Fibroblast of lung (primary cell): ENCODE data around the gene NUP210. TPM values are rescaled to one million over a fixed set of nuclear protein-coding genes. Genes with fewer than 3 reads are reported as not detected.

Experiments
- DNase-seq, 2 donors: peaks; one replicate each; pipeline versions ENCODE4 v3.0.0 to v3.0.0-alpha.2; 2010; ENCODE audit warnings: low read depth in 2 of 2
- H2AFZ ChIP-seq: 2 replicates; pipeline ENCODE4 v1.5.1; 2012; ENCODE audit warnings: low read length, control low read depth, inconsistent platforms
- H3K27ac ChIP-seq: 2 replicates; pipeline ENCODE4 v1.5.1; 2011; ENCODE audit warnings: low read length, control low read depth; ENCODE audit not compliant: insufficient read depth
- H3K27me3 ChIP-seq: 2 replicates; pipeline ENCODE4 v1.5.1; 2011; ENCODE audit warnings: mild to moderate bottlenecking, low read length; ENCODE audit not compliant: control insufficient read depth, insufficient read depth
- H3K36me3 ChIP-seq: 2 replicates; pipeline ENCODE4 v1.5.1; 2011; ENCODE audit warnings: low read length; ENCODE audit not compliant: control insufficient read depth, insufficient read depth
- H3K4me1 ChIP-seq: 2 replicates; pipeline ENCODE4 v1.5.1; 2011; ENCODE audit warnings: low read length; ENCODE audit not compliant: control insufficient read depth, insufficient read depth; ENCODE audit errors: extremely low read depth
- H3K4me2 ChIP-seq: 2 replicates; pipeline ENCODE4 v1.5.1; 2011; ENCODE audit warnings: low read length, control low read depth; ENCODE audit not compliant: insufficient read depth; ENCODE audit errors: extremely low read depth
- H3K4me3 ChIP-seq, 4 experiments: fragments of 200-600 bp in 1 of 4; sonication (generic) in 1 of 4; replicated peaks in 1 of 4; 2 replicates each; pipeline ENCODE4 v1.5.1; 2011 to 2016; ENCODE audit warnings: low read length in 4 of 4, low read depth in 3 of 4, mild to moderate bottlenecking in 3 of 4, control low read depth in 2 of 4, inconsistent platforms in 1 of 4, mixed read lengths in 1 of 4; ENCODE audit not compliant: insufficient read depth in 1 of 4; ENCODE audit errors: control extremely low read depth in 1 of 4
- H3K79me2 ChIP-seq: 2 replicates; pipeline ENCODE4 v1.5.1; 2012; ENCODE audit warnings: mild to moderate bottlenecking, low read length, inconsistent platforms; ENCODE audit not compliant: control insufficient read depth, insufficient read depth
- H3K9ac ChIP-seq: 2 replicates; pipeline ENCODE4 v1.5.1; 2011; ENCODE audit warnings: mild to moderate bottlenecking, low read length, control low read depth; ENCODE audit not compliant: insufficient read depth
- H3K9me3 ChIP-seq: 2 replicates; pipeline ENCODE4 v1.5.1; 2012; ENCODE audit warnings: low read depth, low read length; ENCODE audit not compliant: control insufficient read depth, insufficient read depth
- H4K20me1 ChIP-seq: 2 replicates; pipeline ENCODE4 v1.5.1; 2011; ENCODE audit warnings: low read length; ENCODE audit not compliant: control insufficient read depth, insufficient read depth; ENCODE audit errors: extremely low read depth
- CTCF ChIP-seq, 2 donors: IDR thresholded peaks in 1 of 2; conservative IDR thresholded peaks in 1 of 2; 1 replicate in 1 of 2; 2 replicates in 1 of 2; pipeline ENCODE4 v1.5.1; 2011 to 2012; ENCODE audit warnings: low read length in 2 of 2, control low read depth in 1 of 2, inconsistent platforms in 1 of 2, low read depth in 1 of 2, mild to moderate bottlenecking in 1 of 2
- EZH2 ChIP-seq: IDR thresholded peaks from 2 replicates; pipeline ENCODE4 v1.5.1; 2012; ENCODE audit warnings: low read length, control low read depth, mild to moderate bottlenecking; ENCODE audit errors: missing control alignments
- polyA plus RNA-seq, 2 donors: library from polyadenylated mRNA; depleted of rRNA in 1 of 2; stranded (reverse) in 1 of 2; unstranded in 1 of 2; fragments of >200 nt; gene quantifications; 2 replicates each; pipeline ENCODE4 v1.2.1, GENCODE V29; 2011 to 2012; ENCODE audit warnings: missing spikeins in 1 of 2
- total RNA-seq: library from RNA; depleted of rRNA; stranded (reverse); fragments of >200 nt; gene quantifications from 2 replicates; pipeline ENCODE4 v1.2.1, GENCODE V29; 2014

Gene NUP210
- total and polyA plus RNA-seq, 2 donors (not counting 1 experiment from before 2014, with no cell fraction given), result 0.09 to 0.33 TPM

DNA sequence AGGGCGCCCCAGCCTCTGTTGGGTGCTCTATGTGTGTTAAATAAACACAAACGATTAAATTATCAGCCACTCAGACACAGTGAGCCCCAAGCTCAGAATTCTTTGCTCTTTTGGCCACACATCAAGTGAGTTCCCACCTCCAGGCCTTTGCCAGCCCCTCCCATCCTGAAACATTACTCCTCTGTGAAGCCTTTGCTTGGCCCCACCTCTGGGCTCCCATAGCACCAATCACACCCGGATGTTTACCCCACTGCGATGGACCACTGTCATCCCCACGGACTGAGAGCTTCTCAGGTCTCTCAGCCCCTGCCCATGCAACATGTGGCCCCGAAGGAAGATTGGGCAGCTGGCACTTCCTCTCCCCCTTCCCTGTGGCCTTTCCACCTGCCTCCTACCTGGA is 85.1 kb downstream of the NUP210 start:
- Histone ChIP-seq H3K9ac (no peak overlapping the region), H3K36me3 (no peaks in the 10 kb centered on the region), H3K27ac (no peak overlapping the region), H4K20me1 (no peaks in the 10 kb centered on the region), H2AFZ (no peak overlapping the region), H3K4me2 (no peak overlapping the region), H3K4me1 (no peaks in the 10 kb centered on the region), H3K27me3 (no peaks in the 10 kb centered on the region), H3K79me2 (no peaks in the 10 kb centered on the region), H3K4me3 (no peak overlapping the region), H3K9me3 (no peaks in the 10 kb centered on the region)
- TF ChIP-seq CTCF (conservative IDR thresholded peaks at IDR 0.05 in 1 of 2, IDR thresholded peaks at IDR 0.05 in 1 of 2; ENCODE audit: low read depth in 1 of 2, low read length in 2 of 2), result no peak
- no peak for TF ChIP-seq EZH2
- DNase-seq, result no peak

DNA sequence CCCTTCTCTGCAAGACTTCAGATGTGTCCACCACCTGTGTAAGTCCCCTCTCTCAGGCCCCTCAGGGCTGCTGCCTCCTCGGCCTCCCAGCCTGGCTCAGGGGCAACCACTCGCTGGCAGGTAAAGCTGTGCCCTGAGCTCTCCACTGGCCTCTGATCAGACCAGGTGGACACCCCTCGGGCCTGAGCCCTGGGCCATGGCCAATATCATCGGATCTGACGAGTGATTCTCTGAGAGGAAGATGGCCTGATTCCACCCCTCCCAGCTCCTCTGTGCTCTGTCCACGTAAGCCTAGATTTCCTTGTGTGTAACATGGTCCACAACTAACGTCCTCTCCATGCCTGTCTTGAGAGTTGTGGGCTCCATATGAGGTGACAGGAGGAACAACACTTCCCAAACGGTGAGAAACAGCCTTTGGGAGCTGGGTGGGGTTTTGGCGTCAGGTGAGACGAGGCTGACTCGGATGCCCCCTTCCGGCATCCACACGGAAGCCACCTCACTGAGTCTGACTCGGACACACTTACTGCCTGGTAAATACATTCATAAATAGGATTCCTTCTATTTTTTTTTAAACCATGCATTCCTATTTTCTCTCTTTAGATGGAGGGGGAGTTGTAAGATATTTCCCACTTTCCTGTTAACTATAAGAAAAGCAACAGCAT is 86.8 kb downstream of the NUP210 start:
- no peaks in the 10 kb centered on the region for H3K79me2 ChIP-seq
- no peak overlapping the region for H3K27ac ChIP-seq
- no peak overlapping the region for H2AFZ ChIP-seq
- H3K4me1 ChIP-seq, result no peaks in the 10 kb centered on the region
- H3K27me3 ChIP-seq, result no peaks in the 10 kb centered on the region
- no peak overlapping the region for H3K9ac ChIP-seq
- no peak for DNase-seq
- H3K4me3 ChIP-seq, result no peak overlapping the region
- no peaks in the 10 kb centered on the region for H3K36me3 ChIP-seq
- H3K4me2 ChIP-seq, result no peak overlapping the region
- H4K20me1 ChIP-seq, result no peaks in the 10 kb centered on the region
- TF ChIP-seq CTCF (conservative IDR thresholded peaks at IDR 0.05 in 1 of 2, IDR thresholded peaks at IDR 0.05 in 1 of 2; ENCODE audit: low read depth in 1 of 2, low read length in 2 of 2) (no peak), EZH2 (no peak)
- H3K9me3 ChIP-seq, result no peaks in the 10 kb centered on the region

DNA sequence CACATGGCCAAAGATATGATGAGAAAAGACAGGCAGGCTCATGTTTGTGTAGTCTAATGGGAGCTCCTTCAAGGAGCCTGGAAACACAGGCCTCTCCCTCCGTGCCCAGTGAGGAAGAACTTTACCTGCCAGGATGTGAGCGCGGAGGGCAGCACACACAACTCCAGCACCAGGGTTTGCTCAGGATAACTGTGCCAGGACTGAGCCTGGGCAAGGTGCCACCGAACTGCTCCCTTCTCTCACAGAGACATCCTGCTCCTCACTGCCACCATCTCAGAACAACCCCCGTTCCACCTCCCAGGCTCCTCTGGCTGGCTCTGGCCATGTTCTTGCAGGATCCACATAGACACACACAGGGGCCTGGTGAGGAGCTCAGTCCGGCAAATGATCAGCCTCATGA is 87.4 kb downstream of the NUP210 start:
- no peak overlapping the region for H3K9ac ChIP-seq
- no peaks in the 10 kb centered on the region for H3K4me1 ChIP-seq
- H3K79me2 ChIP-seq, result no peaks in the 10 kb centered on the region
- no peaks in the 10 kb centered on the region for H3K36me3 ChIP-seq
- H3K27ac ChIP-seq, result no peak overlapping the region
- no peaks in the 10 kb centered on the region for H3K27me3 ChIP-seq
- TF ChIP-seq EZH2, result no peak
- no peak for TF ChIP-seq CTCF (conservative IDR thresholded peaks at IDR 0.05 in 1 of 2, IDR thresholded peaks at IDR 0.05 in 1 of 2; ENCODE audit: low read depth in 1 of 2, low read length in 2 of 2)
- H2AFZ ChIP-seq, result no peak overlapping the region
- DNase-seq, result no peak
- no peaks in the 10 kb centered on the region for H4K20me1 ChIP-seq
- no peak overlapping the region for H3K4me3 ChIP-seq
- no peaks in the 10 kb centered on the region for H3K9me3 ChIP-seq
- H3K4me2 ChIP-seq, result no peak overlapping the region
